Heart left ventricle (tissue), 16 donors: Measurements from ENCODE around the gene NDFIP2. TPM values are rescaled to one million over a fixed set of nuclear protein-coding genes. Genes with fewer than 3 reads are reported as not detected.
A peak's percentile ranks its signal among the peaks of the same experiment; 100 is the strongest.

Experiments
- ATAC-seq, 4 donors: fragments of 200-7000 bp; cut with Tn5 transposase; one replicate each; pipeline ENCODE4 v1.9.1; 2020 to 2022; ENCODE audit warnings: moderate library complexity in 4 of 4, mild to moderate bottlenecking in 3 of 4, moderate number of reproducible peaks in 1 of 4
- DNase-seq, 5 donors: peaks; one replicate each; pipeline ENCODE4 v3.0.0-alpha.2; 2020
- H3K27ac ChIP-seq, 12 donors: fragments of 200-600 bp; sonication (generic) in 4 of 12; one replicate each; pipeline versions ENCODE4 v1.5.0 to v1.8.0; 2016 to 2022; ENCODE audit warnings: mild to moderate bottlenecking in 2 of 12
- H3K27me3 ChIP-seq, 9 donors: fragments of 200-600 bp; sonication (generic) in 2 of 9; one replicate each; pipeline versions ENCODE4 v1.5.1 to v1.8.0; 2016 to 2022; ENCODE audit warnings: mild to moderate bottlenecking in 3 of 9
- H3K36me3 ChIP-seq, 9 donors: fragments of 200-600 bp; sonication (generic) in 2 of 9; one replicate each; pipeline versions ENCODE4 v1.5.0 to v1.8.0; 2018 to 2022; ENCODE audit warnings: mild to moderate bottlenecking in 2 of 9
- H3K4me1 ChIP-seq, 12 donors: fragments of 200-600 bp; sonication (generic) in 4 of 12; one replicate each; pipeline versions ENCODE4 v1.5.0 to v1.8.0; 2016 to 2022; ENCODE audit warnings: mild to moderate bottlenecking in 3 of 12
- H3K4me3 ChIP-seq, 12 donors: fragments of 200-600 bp; sonication (generic) in 4 of 12; one replicate each; pipeline versions ENCODE4 v1.5.0 to v1.8.0; 2017 to 2022; ENCODE audit warnings: mild to moderate bottlenecking in 9 of 12, moderate library complexity in 4 of 12
- H3K9me3 ChIP-seq, 12 donors: fragments of 200-600 bp; sonication (generic) in 4 of 12; one replicate each; pipeline versions ENCODE4 v1.5.0 to v1.8.0; 2016 to 2022; ENCODE audit warnings: mild to moderate bottlenecking in 1 of 12
- POLR2A ChIP-seq, 2 donors: fragments of 450-650 bp; IDR thresholded peaks; one replicate each; pipeline ENCODE4 v1.6.1; 2017; ENCODE audit warnings: antibody characterized with exemption in 2 of 2, mild to moderate bottlenecking in 2 of 2, moderate library complexity in 2 of 2
- whole genome bisulfite sequencing, 4 donors: extraction: QIAGEN DNeasy Blood & Tissue Kit in 2 of 4; methylation state at CpG; one replicate each; pipeline versions ENCODE4 v1.1.5 to v1.1.7; 2013 to 2018; 5-methylcytosine and 5-hydroxymethylcytosine counted together
- intact Hi-C, 10 donors: fragments of 100-400 bp; cut with DNase I; formaldehyde crosslinking; loops; one replicate each; pipeline versions ENCODE4 v1.11.1 to v1.14.2; 2022
- long read RNA-seq, 3 donors: library from polyadenylated mRNA; unstranded; transcript quantifications; one replicate each; pipeline ENCODE4 v2.0.0, GENCODE V29; 2020 to 2021
- polyA plus RNA-seq, 2 donors: library from polyadenylated mRNA; stranded (reverse); fragments of 200-250 nt; gene quantifications; one replicate each; pipeline ENCODE4 v1.2.3, GENCODE V29; 2013
- total RNA-seq, 9 donors: library from RNA; depleted of rRNA in 2 of 9; stranded (reverse); fragments of >200 nt in 2 of 9; fragmentation: NEBNext Ultra II Directional in 3 of 9; extraction: Animal tissue kit (Norgen Biotek cat#: 25700) in 3 of 9; gene quantifications; one replicate each; pipeline versions ENCODE4 v1.1.0 to v1.2.4, GENCODE V29; 2016 to 2023
- TF ChIP-seq, protein P1 (sequence below), 12 donors: fragments of 200-600 bp; sonication (generic) in 4 of 12; IDR thresholded peaks; one replicate each; pipeline versions ENCODE4 v1.5.0 to v1.8.0; 2018 to 2022; ENCODE audit warnings: antibody characterized with exemption in 12 of 12, mild to moderate bottlenecking in 5 of 12
- donor health status: ischemic (EF 13 %, LVEDD 7.1; RV severe dilation, severe dysfunction).
- donor health status: healthy with polysubstance abuse.
- donor health status: DM: no; HTN: yes; CAD: no.
- donor health status: DM: no; HTN: no; CAD: no.
- donor health status: ischemic (EF 25% LVEDD 6.9; RV normal size, moderate dysfunction).
- donor health status: ischemic (EF 25% LVEDD 5.7; RV mildly dilated, moderate dysfunction).
- donor health status: healthy.
- donor health status: DM: yes; HTN: yes; CAD: no.
- donor health status: ischemic (EF 35%, LVEDD 5.7; RV mildly dilated, moderate dysfunction).
- donor health status: nonischemic (EF 11% LVEDD 7.7; RV severe dilation, severe dysfunction).
- donor health status: DM: yes; HTN: yes; CAD: no.
- donor health status: PGD.
- donor health status: ischemic (EF 29% LVEDD 5.4; RV normal size, mild dysfunction).
- donor health status: nonischemic (EF 23%, LVEDD 6.1; RV moderate dilation, normal function).

The NDFIP2 gene, protein sequence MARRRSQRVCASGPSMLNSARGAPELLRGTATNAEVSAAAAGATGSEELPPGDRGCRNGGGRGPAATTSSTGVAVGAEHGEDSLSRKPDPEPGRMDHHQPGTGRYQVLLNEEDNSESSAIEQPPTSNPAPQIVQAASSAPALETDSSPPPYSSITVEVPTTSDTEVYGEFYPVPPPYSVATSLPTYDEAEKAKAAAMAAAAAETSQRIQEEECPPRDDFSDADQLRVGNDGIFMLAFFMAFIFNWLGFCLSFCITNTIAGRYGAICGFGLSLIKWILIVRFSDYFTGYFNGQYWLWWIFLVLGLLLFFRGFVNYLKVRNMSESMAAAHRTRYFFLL
- 10 to 100 TPM; 21.8 to 42.6 (median 32.4) TPM for total RNA-seq
- polyA plus RNA-seq, result 10 to 100 TPM; 14.2 to 31.0 TPM
- long read RNA-seq, donor 1, full-length matches to known transcripts, result 64 of 75 reads
- long read RNA-seq, donor 1, partial matches to known transcripts, result 3 of 75 reads
- long read RNA-seq, donor 1, other reads (novel, unspliced or antisense), result 8 of 75 reads
- long read RNA-seq, donor 2, full-length matches to known transcripts, result 193 of 226 reads
- long read RNA-seq, donor 2, partial matches to known transcripts, result 17 of 226 reads
- long read RNA-seq, donor 2, other reads (novel, unspliced or antisense), result 16 of 226 reads
- long read RNA-seq, donor 3, full-length matches to known transcripts, result 73 of 86 reads
- long read RNA-seq, donor 3, partial matches to known transcripts, result 4 of 86 reads
- long read RNA-seq, donor 3, other reads (novel, unspliced or antisense), result 9 of 86 reads

DNA sequence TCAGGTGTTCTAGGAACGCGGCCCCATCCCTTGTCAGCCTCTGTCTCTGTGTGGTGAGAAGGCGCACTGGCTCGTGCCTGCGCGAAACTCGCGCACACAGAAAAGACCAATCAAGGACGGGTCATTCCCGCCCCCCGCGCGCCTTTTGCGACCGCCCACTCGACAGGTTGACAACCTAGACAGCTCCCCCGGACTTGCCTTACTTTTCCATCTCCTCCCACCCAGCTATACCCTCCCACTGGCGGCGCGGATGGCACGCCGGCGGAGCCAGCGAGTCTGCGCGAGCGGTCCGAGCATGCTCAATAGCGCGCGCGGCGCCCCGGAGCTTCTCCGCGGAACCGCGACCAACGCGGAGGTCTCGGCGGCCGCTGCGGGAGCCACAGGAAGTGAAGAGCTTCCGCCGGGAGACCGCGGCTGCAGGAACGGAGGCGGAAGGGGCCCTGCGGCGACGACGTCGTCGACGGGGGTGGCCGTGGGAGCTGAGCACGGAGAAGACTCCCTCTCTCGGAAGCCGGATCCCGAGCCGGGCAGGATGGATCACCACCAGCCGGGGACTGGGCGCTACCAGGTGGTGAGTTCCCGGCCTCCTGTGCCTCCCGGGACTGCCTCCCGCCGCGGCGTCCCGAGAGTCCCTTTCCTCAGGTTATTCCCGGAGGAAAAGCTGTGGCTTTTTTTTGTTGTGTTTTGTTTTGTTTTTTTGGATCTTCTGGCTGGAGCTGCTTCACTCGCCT is at the start of gene NDFIP2:
TSS of gene NDFIP2 (plus strand) at position 202 of the 731 bp plus-strand sequence. CDS start at position 251, 49 bp downstream.
- Histone ChIP-seq H3K4me3 (peak within 1 kb of the TSS; percentile 56 to 96 (median 88)), H3K4me1 (peaks cover 0 to 40% (median 26%) of the 10 kb centered on the region in 12 donors), H3K9me3 (no peaks in the 10 kb centered on the region), H3K27me3 (peaks cover 0 to 4% (median 0%) of the 10 kb centered on the region in 9 donors), H3K27ac (peak within 1 kb of the TSS; percentile 36 to 87 (median 78)), H3K36me3 (no peaks in the 10 kb centered on the region)
- DNase-seq, result peak; percentile 80 to 94 (median 90)
- ATAC-seq, result peak; percentile 81 to 95 (median 94)
- WGBS, 4 donors, result 0 to 3% (median 0%) methylated on average over 58 to 74 of the region's 74 CpGs
- TF ChIP-seq POLR2A (IDR thresholded peaks at IDR 0.05), result peak in 1 of 2 donors; percentile 73
- TF ChIP-seq, protein P1, sequence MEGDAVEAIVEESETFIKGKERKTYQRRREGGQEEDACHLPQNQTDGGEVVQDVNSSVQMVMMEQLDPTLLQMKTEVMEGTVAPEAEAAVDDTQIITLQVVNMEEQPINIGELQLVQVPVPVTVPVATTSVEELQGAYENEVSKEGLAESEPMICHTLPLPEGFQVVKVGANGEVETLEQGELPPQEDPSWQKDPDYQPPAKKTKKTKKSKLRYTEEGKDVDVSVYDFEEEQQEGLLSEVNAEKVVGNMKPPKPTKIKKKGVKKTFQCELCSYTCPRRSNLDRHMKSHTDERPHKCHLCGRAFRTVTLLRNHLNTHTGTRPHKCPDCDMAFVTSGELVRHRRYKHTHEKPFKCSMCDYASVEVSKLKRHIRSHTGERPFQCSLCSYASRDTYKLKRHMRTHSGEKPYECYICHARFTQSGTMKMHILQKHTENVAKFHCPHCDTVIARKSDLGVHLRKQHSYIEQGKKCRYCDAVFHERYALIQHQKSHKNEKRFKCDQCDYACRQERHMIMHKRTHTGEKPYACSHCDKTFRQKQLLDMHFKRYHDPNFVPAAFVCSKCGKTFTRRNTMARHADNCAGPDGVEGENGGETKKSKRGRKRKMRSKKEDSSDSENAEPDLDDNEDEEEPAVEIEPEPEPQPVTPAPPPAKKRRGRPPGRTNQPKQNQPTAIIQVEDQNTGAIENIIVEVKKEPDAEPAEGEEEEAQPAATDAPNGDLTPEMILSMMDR (IDR thresholded peaks at IDR 0.05), result peak in 2 of 12 donors; percentile 6 to 12
- intact Hi-C loops, result loop anchor here in 9 of 10 donors (2.0 to 10.0 kb wide), 10 partner anchors 41 to 74 kb away; partner anchors contain the start of gene RBM26 (in 1 of the 9)

GRCh38 chr13:79432086-79432485 is 48.9 kb upstream of the NDFIP2 start:
- Histone ChIP-seq H3K4me3 (no peak overlapping the region), H3K36me3 (no peaks in the 10 kb centered on the region), H3K9me3 (no peaks in the 10 kb centered on the region), H3K27me3 (no peaks in the 10 kb centered on the region), H3K4me1 (peaks cover 0 to 3% (median 0%) of the 10 kb centered on the region in 12 donors), H3K27ac (no peak overlapping the region)
- DNase-seq (no peak), ATAC-seq (no peak)
- 85 to 94% (median 92%) methylated on average over 6 of the region's 6 CpGs for WGBS, 4 donors
- TF ChIP-seq, protein P1 (IDR thresholded peaks at IDR 0.05), result no peak
- no peak for TF ChIP-seq POLR2A (IDR thresholded peaks at IDR 0.05)
- intact Hi-C loops, result loop anchor here in 2 of 10 donors (5.0 kb wide), 1 partner anchor 45 kb away; no protein-coding TSS in a partner anchor

DNA sequence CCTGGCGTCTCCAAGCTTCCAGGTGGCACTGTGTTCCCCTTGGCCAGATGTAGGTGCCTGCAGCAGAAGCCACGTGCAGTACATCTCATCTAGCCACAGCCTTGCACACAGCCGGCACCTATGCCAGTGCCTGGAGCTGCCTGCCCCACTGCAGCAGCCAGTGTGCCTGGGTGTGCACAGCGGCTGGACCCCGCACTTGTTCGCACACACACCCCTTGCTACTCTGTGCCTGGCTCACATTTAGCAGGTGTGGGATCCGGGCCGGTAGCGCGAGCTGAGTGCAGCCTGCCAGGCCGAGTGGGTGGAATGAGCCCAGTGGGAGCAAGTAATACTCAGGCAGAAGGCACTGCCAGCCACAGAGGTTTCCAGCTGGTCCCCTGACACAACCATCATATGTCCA is 48.0 kb upstream of the NDFIP2 start:
- intact Hi-C loops, result loop anchor here in 2 of 10 donors (5.0 kb wide), 1 partner anchor 44 kb away; no protein-coding TSS in a partner anchor
- ATAC-seq, result peak in 1 of 4 donors; percentile 34

More for the DNA sequence above, 48.0 kb upstream of the NDFIP2 start:
- Histone ChIP-seq H3K27ac (no peak overlapping the region), H3K4me3 (no peak overlapping the region), H3K9me3 (no peaks in the 10 kb centered on the region), H3K36me3 (no peaks in the 10 kb centered on the region), H3K27me3 (no peaks in the 10 kb centered on the region), H3K4me1 (peaks cover 0 to 3% (median 0%) of the 10 kb centered on the region in 12 donors)
- no peak for DNase-seq
- WGBS, 4 donors, result 95 to 96% (median 96%) methylated on average over 8 to 11 of the region's 11 CpGs
- TF ChIP-seq, protein P1 (IDR thresholded peaks at IDR 0.05), result no peak
- no peak for TF ChIP-seq POLR2A (IDR thresholded peaks at IDR 0.05)
